Thoracic aorta (tissue), 2 donors: Measurements from ENCODE around the gene THAP11. TPM values are rescaled to one million over a fixed set of nuclear protein-coding genes. Genes with fewer than 3 reads are reported as not detected.

Experiments used
- ATAC-seq: fragments of 150-250 bp; one replicate; pipeline ENCODE4 v1.8.0; 2017; ENCODE audit warnings: low read depth; ENCODE audit not compliant: insufficient number of reproducible peaks, low FRiP score
- DNase-seq: peaks from one replicate; pipeline ENCODE4 v3.0.0-alpha.2; 2020; ENCODE audit warnings: low spot score
- H3K27ac ChIP-seq, 2 donors: fragments of 200-600 bp; sonication (generic); 1 replicate in 1 of 2; 2 replicates in 1 of 2; pipeline ENCODE4 v1.5.1; 2016; ENCODE audit warnings: mild to moderate bottlenecking in 2 of 2, moderate library complexity in 2 of 2
- H3K27me3 ChIP-seq: fragments of 200-600 bp; sonication (generic); replicated peaks from 2 replicates; pipeline ENCODE4 v1.6.0; 2016; ENCODE audit warnings: mild to moderate bottlenecking; ENCODE audit not compliant: insufficient read depth
- H3K36me3 ChIP-seq: fragments of 200-600 bp; sonication (generic); one replicate; pipeline ENCODE4 v1.5.1; 2016
- H3K4me1 ChIP-seq, 2 donors: fragments of 200-600 bp; sonication (generic); 1 replicate in 1 of 2; 2 replicates in 1 of 2; pipeline versions ENCODE4 v1.5.1 to v1.6.0; 2016; ENCODE audit warnings: low read depth in 2 of 2, mild to moderate bottlenecking in 1 of 2; ENCODE audit not compliant: control insufficient read depth in 1 of 2
- H3K4me3 ChIP-seq: fragments of 200-600 bp; sonication (generic); 2 replicates; pipeline ENCODE4 v1.5.1; 2016; ENCODE audit warnings: mild to moderate bottlenecking
- H3K9me3 ChIP-seq: fragments of 200-600 bp; sonication (generic); 2 replicates; pipeline ENCODE4 v1.5.1; 2016
- total RNA-seq, 2 donors: library from RNA; depleted of rRNA; stranded (reverse); fragments of >200 nt; gene quantifications; one replicate each; pipeline versions ENCODE4 v1.1.0 to v1.2.3, GENCODE V29; 2016
- TF ChIP-seq, protein P1 (sequence below): fragments of 200-600 bp; sonication (generic); IDR thresholded peaks from one replicate; pipeline ENCODE4 v1.5.1; 2019; ENCODE audit warnings: antibody characterized with exemption

Gene THAP11
- total RNA-seq, 2 donors from 2014 or later: 67.5 to 74.7 TPM

DNA sequence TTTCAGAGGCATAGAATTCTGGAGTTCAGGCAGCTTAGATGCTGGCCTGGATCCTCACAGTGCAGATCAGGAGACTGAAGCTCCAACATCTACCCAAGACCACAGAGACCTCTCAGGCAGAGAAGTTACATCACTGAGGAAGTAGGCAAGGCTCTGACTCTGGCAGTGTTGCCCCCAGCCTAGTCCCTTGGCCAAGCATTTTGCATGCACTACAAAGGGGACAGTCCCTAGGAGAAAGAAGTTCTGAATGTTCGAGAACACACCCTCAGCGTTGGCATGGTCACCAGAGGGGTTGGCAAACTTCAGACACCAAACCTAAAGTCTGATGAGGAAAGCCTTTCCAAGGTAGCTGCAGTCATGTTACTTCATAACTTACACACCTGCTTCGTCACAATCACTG, 38.2 kb upstream of the THAP11 start:
- ATAC-seq (no peak), DNase-seq (no peak)
- no peak overlapping the region for H3K4me3 ChIP-seq
- no peaks in the 10 kb centered on the region for H3K27me3 ChIP-seq
- peaks cover 2% of the 10 kb centered on the region for H3K36me3 ChIP-seq
- H3K27ac ChIP-seq: no peak overlapping the region
- no peaks in the 10 kb centered on the region for H3K9me3 ChIP-seq
- peaks cover 12 to 19% of the 10 kb centered on the region in 2 donors for H3K4me1 ChIP-seq
- TF ChIP-seq, protein P1, sequence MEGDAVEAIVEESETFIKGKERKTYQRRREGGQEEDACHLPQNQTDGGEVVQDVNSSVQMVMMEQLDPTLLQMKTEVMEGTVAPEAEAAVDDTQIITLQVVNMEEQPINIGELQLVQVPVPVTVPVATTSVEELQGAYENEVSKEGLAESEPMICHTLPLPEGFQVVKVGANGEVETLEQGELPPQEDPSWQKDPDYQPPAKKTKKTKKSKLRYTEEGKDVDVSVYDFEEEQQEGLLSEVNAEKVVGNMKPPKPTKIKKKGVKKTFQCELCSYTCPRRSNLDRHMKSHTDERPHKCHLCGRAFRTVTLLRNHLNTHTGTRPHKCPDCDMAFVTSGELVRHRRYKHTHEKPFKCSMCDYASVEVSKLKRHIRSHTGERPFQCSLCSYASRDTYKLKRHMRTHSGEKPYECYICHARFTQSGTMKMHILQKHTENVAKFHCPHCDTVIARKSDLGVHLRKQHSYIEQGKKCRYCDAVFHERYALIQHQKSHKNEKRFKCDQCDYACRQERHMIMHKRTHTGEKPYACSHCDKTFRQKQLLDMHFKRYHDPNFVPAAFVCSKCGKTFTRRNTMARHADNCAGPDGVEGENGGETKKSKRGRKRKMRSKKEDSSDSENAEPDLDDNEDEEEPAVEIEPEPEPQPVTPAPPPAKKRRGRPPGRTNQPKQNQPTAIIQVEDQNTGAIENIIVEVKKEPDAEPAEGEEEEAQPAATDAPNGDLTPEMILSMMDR: no peak

DNA sequence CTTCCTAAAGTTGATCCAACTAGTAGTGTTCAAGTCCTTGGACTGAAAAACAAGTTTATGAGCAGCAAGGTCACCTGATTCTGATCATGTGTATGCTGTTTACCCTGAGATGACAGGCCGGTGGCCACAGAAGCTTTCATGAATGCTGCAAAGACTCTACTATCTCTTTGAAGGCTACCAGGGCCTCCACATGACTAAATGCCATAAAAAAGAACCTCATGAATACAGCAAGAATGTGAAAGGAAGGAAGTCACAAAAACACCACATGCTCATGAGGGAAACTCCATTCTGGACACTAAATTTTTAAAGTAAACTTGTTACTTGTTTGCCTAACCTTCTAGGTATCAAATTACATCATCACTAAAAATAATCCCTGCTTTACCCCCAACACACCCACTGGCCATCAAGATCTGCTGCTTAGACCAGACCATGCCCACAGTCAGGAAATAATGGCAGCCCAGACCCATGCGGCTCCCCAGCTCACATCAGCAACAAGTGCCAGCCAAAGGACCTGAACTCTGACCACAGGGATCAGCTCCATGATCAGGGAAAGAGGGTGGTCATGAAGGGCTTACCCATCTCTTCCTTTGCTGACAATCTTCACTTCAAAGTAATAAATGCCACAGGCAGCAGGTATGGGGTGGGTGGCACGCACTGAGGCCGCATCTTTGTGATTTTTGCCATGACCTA, 37.1 kb upstream of the THAP11 start:
- no peaks in the 10 kb centered on the region for H3K27me3 ChIP-seq
- ATAC-seq: no peak
- no peaks in the 10 kb centered on the region for H3K9me3 ChIP-seq
- peak overlapping the region; percentile 95 for H3K4me3 ChIP-seq
- DNase-seq: no peak
- H3K36me3 ChIP-seq: peaks cover 2% of the 10 kb centered on the region
- H3K27ac ChIP-seq: no peak overlapping the region
- H3K4me1 ChIP-seq: peaks cover 12 to 19% of the 10 kb centered on the region in 2 donors
- TF ChIP-seq, protein P1: no peak

DNA sequence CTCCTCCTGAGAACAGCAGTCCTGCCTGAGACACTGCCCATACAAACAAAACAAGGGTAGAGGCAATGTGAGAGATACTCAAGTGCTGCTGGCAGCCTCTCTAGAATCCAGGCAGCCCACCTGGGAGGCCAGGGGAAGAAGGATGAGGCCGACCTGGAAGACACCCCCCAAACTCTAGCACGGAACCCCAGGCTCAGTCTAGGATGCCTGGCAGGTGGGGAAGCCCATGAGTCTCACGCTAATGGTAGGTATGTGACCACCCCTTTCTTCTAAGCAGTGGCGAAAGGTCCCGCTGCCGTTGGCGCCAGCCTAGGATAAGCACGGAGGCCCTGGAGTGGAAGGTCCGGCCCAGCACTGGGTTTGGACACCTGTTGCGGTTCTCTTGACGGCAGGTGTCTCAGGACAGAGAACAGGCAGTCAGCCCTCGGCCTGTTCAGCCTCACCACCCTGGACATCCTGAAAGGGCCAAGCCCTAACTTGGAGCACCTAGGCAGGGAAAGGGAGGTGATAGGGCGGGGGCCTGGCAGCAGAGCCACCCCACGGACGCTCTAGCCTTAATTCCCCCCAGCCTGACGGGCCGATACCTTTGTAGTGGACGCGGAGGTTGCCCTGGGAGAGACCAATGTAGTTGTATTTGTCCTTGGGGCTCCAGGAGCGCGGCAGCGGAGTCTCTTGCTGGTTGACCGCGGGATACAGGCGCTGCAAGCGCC, 36.2 kb upstream of the THAP11 start:
- Histone ChIP-seq H3K27me3 (no peaks in the 10 kb centered on the region), H3K36me3 (peaks cover 2% of the 10 kb centered on the region), H3K9me3 (no peaks in the 10 kb centered on the region), H3K27ac (peak overlapping the region; percentile 71 to 74), H3K4me3 (peak overlapping the region; percentile 95), H3K4me1 (peaks cover 12 to 19% of the 10 kb centered on the region in 2 donors)
- TF ChIP-seq, protein P1: no peak
- no peak for DNase-seq
- no peak for ATAC-seq

DNA sequence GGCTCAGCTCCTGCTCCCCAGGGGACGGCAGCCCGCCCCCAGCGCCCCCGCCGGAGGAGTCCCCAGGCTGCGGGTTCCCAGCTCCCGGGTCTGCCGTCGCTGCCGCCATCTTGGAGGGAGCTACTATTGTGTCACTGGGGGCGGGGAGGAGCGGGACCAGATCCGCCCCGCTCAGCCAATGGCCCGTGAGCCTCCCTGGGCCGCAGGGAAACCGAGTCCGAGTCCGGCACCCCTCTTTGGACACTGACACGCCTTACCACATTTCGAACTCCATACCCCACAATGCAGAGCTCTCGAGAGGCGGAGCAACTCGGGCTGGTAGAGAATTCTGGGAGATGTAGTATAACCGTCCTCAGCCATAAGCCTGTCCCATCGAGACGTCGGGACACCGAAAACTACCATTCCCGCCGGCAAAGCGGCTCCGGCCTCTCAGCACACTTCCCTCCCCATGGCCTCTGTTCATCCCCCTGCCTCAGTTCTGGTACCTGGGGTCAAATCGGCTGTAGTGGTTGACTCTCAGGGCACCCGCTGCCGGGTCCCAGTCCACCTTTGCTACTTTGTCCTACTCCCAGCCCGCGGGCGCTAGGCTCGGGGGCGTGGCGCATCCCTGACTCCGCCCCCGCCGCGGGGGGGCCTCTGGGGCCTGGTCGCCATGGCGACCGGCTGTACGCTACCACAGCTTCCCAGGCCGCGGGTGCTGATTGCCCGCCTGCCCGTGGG, 35.5 kb upstream of the THAP11 start, which contains the start of the genes RANBP10 and TSNAXIP1:
TSS of gene RANBP10 (minus strand) at position 133 of the 720 bp plus-strand sequence. CDS start at position 109, 24 bp downstream.
TSS of gene TSNAXIP1 (plus strand) at position 462 of the 720 bp plus-strand sequence. CDS start 261 bp downstream, outside the sequence.
- DNase-seq: peak; percentile 96
- TF ChIP-seq, protein P1: no peak
- peak within 1 kb of the TSS; percentile 71 to 74 for H3K27ac ChIP-seq
- H3K4me1 ChIP-seq: peaks cover 12 to 19% of the 10 kb centered on the region in 2 donors
- H3K4me3 ChIP-seq: peak within 1 kb of the TSS; percentile 95
- no peaks in the 10 kb centered on the region for H3K9me3 ChIP-seq
- H3K36me3 ChIP-seq: peaks cover under 1% of the 10 kb centered on the region
- peak; percentile 100 for ATAC-seq
- H3K27me3 ChIP-seq: no peaks in the 10 kb centered on the region
